Keratinocyte (primary cell): Measurements from ENCODE around the gene SLC44A1. TPM values are rescaled to one million over a fixed set of nuclear protein-coding genes. Genes with fewer than 3 reads are reported as not detected.

ENCODE experiments used
- DNase-seq: peaks from one replicate; pipeline ENCODE4 v3.0.0-alpha.2; 2011; ENCODE audit warnings: low read depth, missing footprints, low spot score
- FAIRE-seq: peaks from 2 replicates; lab custom pipeline; 2011; peaks lifted over from hg19 to GRCh38; lab: Jason Lieb, UNC
- H2AFZ ChIP-seq: 2 replicates; pipeline ENCODE4 v1.6.0; 2012; ENCODE audit warnings: low read length, control low read depth, inconsistent platforms; ENCODE audit not compliant: control insufficient read depth
- H3K27ac ChIP-seq: 2 replicates; pipeline ENCODE4 v1.5.1; 2011; ENCODE audit warnings: low read length; ENCODE audit not compliant: control insufficient read depth, insufficient read depth
- H3K27me3 ChIP-seq: 3 replicates; pipeline ENCODE4 v1.6.0; 2011; ENCODE audit warnings: low read length; ENCODE audit not compliant: control insufficient read depth, insufficient read depth; ENCODE audit errors: extremely low read depth
- H3K36me3 ChIP-seq, 2 experiments: 2 replicates in 1 of 2; 3 replicates in 1 of 2; pipeline ENCODE4 v1.5.1; 2011; ENCODE audit warnings: low read length in 2 of 2, mild to moderate bottlenecking in 1 of 2; ENCODE audit not compliant: control insufficient read depth in 2 of 2, insufficient read depth in 2 of 2; ENCODE audit errors: extremely low read depth in 1 of 2
- H3K4me1 ChIP-seq: 3 replicates; pipeline ENCODE4 v1.5.1; 2011; ENCODE audit warnings: low read length; ENCODE audit not compliant: control insufficient read depth, insufficient read depth; ENCODE audit errors: extremely low read depth
- H3K4me2 ChIP-seq: 3 replicates; pipeline ENCODE4 v1.6.0; 2011; ENCODE audit warnings: low read depth, low read length; ENCODE audit not compliant: control insufficient read depth, insufficient read depth; ENCODE audit errors: extremely low read depth
- H3K4me3 ChIP-seq, 3 experiments: fragments of 200-600 bp in 1 of 3; sonication (generic) in 1 of 3; 2 replicates in 2 of 3; 3 replicates in 1 of 3; pipeline ENCODE4 v1.5.1; 2011 to 2016; ENCODE audit warnings: low read length in 3 of 3, mild to moderate bottlenecking in 3 of 3, control low read depth in 2 of 3, inconsistent platforms in 1 of 3, low read depth in 1 of 3, mixed read lengths in 1 of 3, mixed run types in 1 of 3, moderate library complexity in 1 of 3; ENCODE audit not compliant: control insufficient read depth in 2 of 3, insufficient read depth in 2 of 3; ENCODE audit errors: extremely low read depth in 1 of 3
- H3K79me2 ChIP-seq: 2 replicates; pipeline ENCODE4 v1.6.0; 2012; ENCODE audit warnings: low read length; ENCODE audit not compliant: control insufficient read depth, insufficient read depth
- H3K9ac ChIP-seq: 3 replicates; pipeline ENCODE4 v1.6.0; 2011; ENCODE audit warnings: low read length; ENCODE audit not compliant: control insufficient read depth, insufficient read depth; ENCODE audit errors: extremely low read depth
- H3K9me1 ChIP-seq: 3 replicates; pipeline ENCODE4 v1.6.0; 2011; ENCODE audit warnings: low read length; ENCODE audit not compliant: control insufficient read depth, insufficient read depth; ENCODE audit errors: extremely low read depth
- H3K9me3 ChIP-seq: 2 replicates; pipeline ENCODE4 v1.5.1; 2012; ENCODE audit warnings: low read depth, low read length; ENCODE audit not compliant: control insufficient read depth
- H4K20me1 ChIP-seq: 3 replicates; pipeline ENCODE4 v1.6.0; 2011; ENCODE audit warnings: low read length; ENCODE audit not compliant: control insufficient read depth, insufficient read depth; ENCODE audit errors: extremely low read depth
- CTCF ChIP-seq, 3 experiments: IDR thresholded peaks in 1 of 3; conservative IDR thresholded peaks in 1 of 3; optimal IDR thresholded peaks in 1 of 3; 2 replicates in 2 of 3; 3 replicates in 1 of 3; pipeline versions ENCODE3 to v1.5.1; 2011; ENCODE audit warnings: low read length in 3 of 3, mild to moderate bottlenecking in 3 of 3, moderate library complexity in 2 of 3, control low read depth in 1 of 3, inconsistent platforms in 1 of 3; ENCODE audit not compliant: insufficient read depth in 2 of 3; ENCODE audit errors: extremely low read depth in 1 of 3
- EZH2 ChIP-seq: IDR thresholded peaks from one replicate; pipeline ENCODE4 v1.6.1; 2012; ENCODE audit warnings: inconsistent platforms, mild to moderate bottlenecking, low read length, moderate library complexity
- dilution Hi-C: fragments of 300-500 bp; cut with MboI; formaldehyde crosslinking; loops from one replicate; pipeline ENCODE4 v1.7.0; 2020; ENCODE audit warnings: low sequenced_read_pairs; ENCODE audit not compliant: extremely low pct_ligation_motif_present
- polyA plus RNA-seq, 5 experiments: library from polyadenylated mRNA; depleted of rRNA in 3 of 5; stranded (reverse) in 3 of 5; stranded (forward) in 1 of 5; unstranded in 1 of 5; fragments of >200 nt; gene quantifications; 1 replicate in 1 of 5; 2 replicates in 3 of 5; 3 replicates in 1 of 5; pipeline versions ENCODE4 v1.2.1 to v1.2.3, GENCODE V29; 2011 to 2012; ENCODE audit warnings: missing spikeins in 2 of 5, low read depth in 1 of 5, low replicate concordance in 1 of 5

Gene SLC44A1
- polyA plus RNA-seq, 1 donor (not counting 4 experiments of a cell fraction or from before 2014, with no cell fraction given), result 22.9 TPM

GRCh38 chr9:105216440-105217178, 27.8 kb upstream of the SLC44A1 start:
- Histone ChIP-seq H3K9ac (no peak overlapping the region), H3K27me3 (no peaks in the 10 kb centered on the region), H3K9me1 (no peaks in the 10 kb centered on the region), H3K4me1 (no peaks in the 10 kb centered on the region), H3K4me2 (no peak overlapping the region), H3K79me2 (no peaks in the 10 kb centered on the region), H2AFZ (no peak overlapping the region), H3K36me3 (no peaks in the 10 kb centered on the region), H3K4me3 (no peak overlapping the region), H3K27ac (no peak overlapping the region), H3K9me3 (no peaks in the 10 kb centered on the region), H4K20me1 (no peaks in the 10 kb centered on the region)
- dilution Hi-C loops, result no loop called here
- TF ChIP-seq CTCF (optimal IDR thresholded peaks at IDR 0.05 in 1 of 3, IDR thresholded peaks at IDR 0.05 in 1 of 3, conservative IDR thresholded peaks at IDR 0.05 in 1 of 3; ENCODE audit: extremely low read depth in 1 of 3, insufficient read depth in 2 of 3, low read length in 3 of 3) (no peak), EZH2 (no peak)
- no peak for FAIRE-seq
- no peak for DNase-seq

GRCh38 chr9:105218673-105219072, 25.8 kb upstream of the SLC44A1 start:
- Histone ChIP-seq H3K4me3 (no peak overlapping the region), H3K9me3 (no peaks in the 10 kb centered on the region), H3K4me1 (no peaks in the 10 kb centered on the region), H4K20me1 (no peaks in the 10 kb centered on the region), H3K27ac (no peak overlapping the region), H3K4me2 (no peak overlapping the region), H3K36me3 (no peaks in the 10 kb centered on the region), H2AFZ (no peak overlapping the region), H3K27me3 (no peaks in the 10 kb centered on the region), H3K9ac (no peak overlapping the region), H3K79me2 (no peaks in the 10 kb centered on the region), H3K9me1 (no peaks in the 10 kb centered on the region)
- no peak for FAIRE-seq
- no peak for DNase-seq
- dilution Hi-C loops, result no loop called here
- TF ChIP-seq CTCF (optimal IDR thresholded peaks at IDR 0.05 in 1 of 3, IDR thresholded peaks at IDR 0.05 in 1 of 3, conservative IDR thresholded peaks at IDR 0.05 in 1 of 3; ENCODE audit: extremely low read depth in 1 of 3, insufficient read depth in 2 of 3, low read length in 3 of 3) (no peak), EZH2 (no peak)
